Smooth muscle cell (in vitro differentiated cells): ENCODE data around the gene S100A5. TPM values are rescaled to one million over a fixed set of nuclear protein-coding genes. Genes with fewer than 3 reads are reported as not detected.

Experiments
- DNase-seq: peaks from one replicate; lab custom pipeline; 2025; ENCODE audit not compliant: unreplicated experiment; lab: John Stamatoyannopoulos, UW
- H2AFZ ChIP-seq: fragments of 200-600 bp; sonication (generic); 2 replicates; pipeline ENCODE4 v1.6.0; 2016; ENCODE audit warnings: antibody characterized with exemption, low read depth, mild to moderate bottlenecking
- H3F3A ChIP-seq: fragments of 200-600 bp; sonication (generic); 2 replicates; pipeline ENCODE4 v1.6.0; 2017; ENCODE audit warnings: antibody characterized with exemption, low read depth
- H3K27ac ChIP-seq: fragments of 200-600 bp; sonication (generic); 2 replicates; pipeline ENCODE4 v1.5.1; 2016; ENCODE audit warnings: low read depth, mild to moderate bottlenecking
- H3K27me3 ChIP-seq: fragments of 200-600 bp; sonication (generic); 2 replicates; pipeline ENCODE4 v1.6.1; 2016; ENCODE audit warnings: low read depth, mild to moderate bottlenecking
- H3K36me3 ChIP-seq: fragments of 200-600 bp; sonication (generic); 2 replicates; pipeline ENCODE4 v1.5.1; 2016; ENCODE audit warnings: low read depth
- H3K4me1 ChIP-seq: fragments of 200-600 bp; sonication (generic); 2 replicates; pipeline ENCODE4 v1.5.1; 2016; ENCODE audit warnings: low read depth
- H3K4me2 ChIP-seq: fragments of 200-600 bp; sonication (generic); 2 replicates; pipeline ENCODE4 v1.6.0; 2016; ENCODE audit warnings: mild to moderate bottlenecking
- H3K4me3 ChIP-seq: fragments of 200-600 bp; sonication (generic); 2 replicates; pipeline ENCODE4 v1.5.1; 2016; ENCODE audit warnings: mild to moderate bottlenecking
- H3K79me2 ChIP-seq: fragments of 200-600 bp; sonication (generic); 2 replicates; pipeline ENCODE4 v1.6.0; 2016; ENCODE audit warnings: low read depth, mild to moderate bottlenecking
- H3K9ac ChIP-seq: fragments of 200-600 bp; sonication (generic); 2 replicates; pipeline ENCODE4 v1.6.0; 2016; ENCODE audit warnings: low read depth
- H3K9me3 ChIP-seq: fragments of 200-600 bp; sonication (generic); replicated peaks from 2 replicates; pipeline ENCODE4 v1.5.1; 2016; ENCODE audit warnings: low read depth
- H4K20me1 ChIP-seq: fragments of 200-600 bp; sonication (generic); 2 replicates; pipeline ENCODE4 v1.6.0; 2016; ENCODE audit warnings: low read depth
- CTCF ChIP-seq: fragments of 200-600 bp; sonication (generic); IDR thresholded peaks from 2 replicates; pipeline ENCODE4 v1.5.1; 2017; ENCODE audit warnings: borderline replicate concordance, mild to moderate bottlenecking, antibody characterized with exemption; ENCODE audit not compliant: insufficient read depth, poor library complexity, severe bottlenecking
- WGBS: methylation state at CpG from one replicate; pipeline ENCODE4 v1.1.7; 2016; ENCODE audit warnings: low lambda C conversion rate; 5-methylcytosine and 5-hydroxymethylcytosine counted together
- polyA plus RNA-seq: library from polyadenylated mRNA; unstranded; fragments of >200 nt; fragmentation: Nextera tagmentation; extraction: Ambion mirVana; gene quantifications from 2 replicates; pipeline ENCODE4 v1.2.1, GENCODE V29; 2016
- total RNA-seq: library from RNA; depleted of rRNA; stranded (reverse); fragments of >200 nt; gene quantifications from 2 replicates; pipeline ENCODE4 v1.2.3, GENCODE V29; 2014

Gene S100A5
- total and polyA plus RNA-seq, 2 experiments from 2014 or later = 1.6 to 6.2 TPM

DNA sequence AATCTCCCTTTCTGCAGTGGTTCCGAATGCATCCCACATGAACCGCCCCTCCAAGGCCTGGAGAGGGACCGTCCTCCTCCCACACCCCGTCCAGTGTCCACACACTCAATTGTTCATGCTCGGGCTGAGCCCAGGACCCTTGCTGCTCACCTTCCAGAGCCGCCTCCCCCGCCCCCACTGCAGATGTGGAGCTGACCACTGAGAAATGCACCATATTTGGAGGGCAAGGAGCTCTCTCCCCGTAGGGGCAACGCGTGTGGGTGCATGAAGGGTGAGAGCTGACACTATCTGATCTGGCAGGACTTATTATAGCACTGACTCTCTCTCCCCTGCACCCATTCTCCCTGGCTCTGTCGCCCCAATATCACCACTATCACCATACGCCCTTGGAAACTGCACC is 12.4 kb upstream of the S100A5 start:
- no peak for DNase-seq
- Histone ChIP-seq H3K36me3 (no peaks in the 10 kb centered on the region), H2AFZ (no peak overlapping the region), H3K4me3 (no peak overlapping the region), H3K9me3 (no peaks in the 10 kb centered on the region), H3K4me2 (no peak overlapping the region), H3K4me1 (peaks cover 11% of the 10 kb centered on the region), H3K9ac (no peak overlapping the region), H3K27ac (no peak overlapping the region), H3K79me2 (no peaks in the 10 kb centered on the region), H3K27me3 (no peaks in the 10 kb centered on the region), H3F3A (no peaks in the 10 kb centered on the region), H4K20me1 (no peaks in the 10 kb centered on the region)
- no peak for TF ChIP-seq CTCF
- 91% methylated on average over 12 of the region's 12 CpGs for WGBS

DNA sequence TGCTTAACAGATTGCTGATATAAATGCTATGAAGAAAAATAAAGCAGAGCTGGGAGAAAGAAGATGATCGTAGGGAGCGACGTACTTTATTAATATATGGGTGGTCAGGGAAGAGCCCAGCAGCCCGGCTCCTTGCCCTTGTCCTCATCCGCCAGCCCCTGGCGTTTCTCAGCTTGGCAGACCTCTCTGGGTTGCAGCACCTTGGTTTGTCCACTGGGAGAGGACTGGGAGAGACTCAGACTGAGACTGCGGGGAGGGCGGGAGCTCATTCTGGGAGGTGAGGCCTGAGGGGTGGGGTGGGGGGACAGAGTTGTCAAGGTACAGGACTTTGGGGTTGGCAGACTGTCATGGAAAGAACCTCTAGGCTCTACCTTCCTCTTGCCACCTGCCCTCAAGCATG is 11.6 kb upstream of the S100A5 start:
- DNase-seq = no peak
- no peaks in the 10 kb centered on the region for H3K9me3 ChIP-seq
- 91% methylated on average over 6 of the region's 8 CpGs for WGBS
- TF ChIP-seq CTCF = no peak
- no peak overlapping the region for H3K4me2 ChIP-seq
- H3K27ac ChIP-seq = no peak overlapping the region
- H3K4me1 ChIP-seq = peaks cover 14% of the 10 kb centered on the region
- no peak overlapping the region for H2AFZ ChIP-seq
- no peaks in the 10 kb centered on the region for H3K79me2 ChIP-seq
- no peak overlapping the region for H3K9ac ChIP-seq
- no peaks in the 10 kb centered on the region for H3K27me3 ChIP-seq
- no peaks in the 10 kb centered on the region for H4K20me1 ChIP-seq
- H3K36me3 ChIP-seq = no peaks in the 10 kb centered on the region
- no peak overlapping the region for H3K4me3 ChIP-seq
- no peaks in the 10 kb centered on the region for H3F3A ChIP-seq

DNA sequence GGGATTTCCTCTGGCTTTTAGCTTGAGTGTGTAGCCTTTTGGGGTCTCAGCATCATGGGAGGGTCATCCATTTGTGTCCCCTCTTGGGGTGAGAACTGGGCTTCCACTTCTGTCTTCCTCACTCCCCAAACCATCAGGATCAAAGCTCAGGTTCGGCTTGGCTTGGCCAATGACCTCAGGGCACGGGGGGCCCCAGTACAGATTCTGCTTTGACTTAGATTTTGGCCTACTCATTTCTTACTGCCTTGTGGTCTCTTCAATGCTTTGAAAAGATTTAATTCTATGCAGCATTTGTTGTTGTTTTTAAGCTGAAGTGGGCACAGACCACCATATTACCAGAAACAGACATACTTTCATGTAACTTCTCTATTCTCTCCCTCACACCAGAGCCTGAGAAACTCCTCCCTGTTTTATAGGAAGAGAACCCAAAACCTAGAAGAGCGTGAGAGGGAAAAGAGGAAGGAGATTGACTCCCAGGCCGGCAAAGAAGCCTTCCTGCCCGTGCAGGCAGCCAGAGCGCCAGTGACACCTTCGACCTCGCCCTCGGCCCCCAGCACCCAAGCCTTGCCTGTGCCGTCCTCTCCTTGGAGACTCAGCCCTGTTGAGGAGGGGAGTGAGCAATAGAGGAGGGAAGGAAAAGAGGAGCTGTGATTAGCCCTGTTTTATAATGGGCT is 10.2 kb upstream of the S100A5 start:
- no peaks in the 10 kb centered on the region for H3K9me3 ChIP-seq
- peak overlapping the region; percentile 88 for H3K27ac ChIP-seq
- no peaks in the 10 kb centered on the region for H3F3A ChIP-seq
- H3K4me3 ChIP-seq = no peak overlapping the region
- WGBS = 93% methylated on average over 10 of the region's 10 CpGs
- no peak for TF ChIP-seq CTCF
- no peaks in the 10 kb centered on the region for H3K79me2 ChIP-seq
- no peaks in the 10 kb centered on the region for H3K36me3 ChIP-seq
- no peak overlapping the region for H2AFZ ChIP-seq
- H4K20me1 ChIP-seq = no peaks in the 10 kb centered on the region
- H3K4me1 ChIP-seq = peaks cover 27% of the 10 kb centered on the region
- H3K27me3 ChIP-seq = no peaks in the 10 kb centered on the region
- H3K9ac ChIP-seq = no peak overlapping the region
- DNase-seq = no peak
- H3K4me2 ChIP-seq = no peak overlapping the region

DNA sequence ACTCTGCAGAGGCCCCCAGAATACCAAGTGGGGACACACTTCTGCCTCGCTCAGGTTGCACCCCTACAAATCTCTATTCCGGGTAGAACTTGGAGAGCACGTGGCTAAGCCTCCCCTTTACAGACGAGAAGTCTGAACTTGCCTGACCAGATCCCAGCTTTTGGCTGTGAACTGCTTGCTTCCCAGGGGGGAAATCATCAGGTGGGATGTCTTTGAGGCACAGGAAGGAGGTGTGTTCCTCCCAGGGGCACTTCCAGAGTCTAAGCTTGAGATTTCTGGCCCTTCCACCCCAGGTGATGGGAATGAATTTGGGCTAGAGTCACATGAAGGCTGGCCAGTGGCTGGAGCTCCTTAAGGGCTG is 9.6 kb upstream of the S100A5 start:
- H3K4me3 ChIP-seq = no peak overlapping the region
- no peak overlapping the region for H3K9ac ChIP-seq
- no peak for DNase-seq
- H3K4me1 ChIP-seq = peaks cover 33% of the 10 kb centered on the region
- no peaks in the 10 kb centered on the region for H3K27me3 ChIP-seq
- H3K27ac ChIP-seq = peak overlapping the region; percentile 88
- H2AFZ ChIP-seq = no peak overlapping the region
- TF ChIP-seq CTCF = no peak
- no peaks in the 10 kb centered on the region for H3K9me3 ChIP-seq
- H3K4me2 ChIP-seq = no peak overlapping the region
- H3K36me3 ChIP-seq = no peaks in the 10 kb centered on the region
- no peaks in the 10 kb centered on the region for H3K79me2 ChIP-seq
- H3F3A ChIP-seq = no peaks in the 10 kb centered on the region
- no peaks in the 10 kb centered on the region for H4K20me1 ChIP-seq
- WGBS = 74% methylated on average over 4 of the region's 4 CpGs
